GDM1 (cell line): ENCODE measurements around the gene ZNF417.
"Not testable (repeated sequence)": the region's sequence is repeated elsewhere in the genome, so short reads cannot be mapped to it uniquely, and the experiment has no call there.

Experiments used
- DNase-seq: peaks from one replicate; lab custom pipeline; 2025; lab: John Stamatoyannopoulos, UW

ZNF417 gene

DNA sequence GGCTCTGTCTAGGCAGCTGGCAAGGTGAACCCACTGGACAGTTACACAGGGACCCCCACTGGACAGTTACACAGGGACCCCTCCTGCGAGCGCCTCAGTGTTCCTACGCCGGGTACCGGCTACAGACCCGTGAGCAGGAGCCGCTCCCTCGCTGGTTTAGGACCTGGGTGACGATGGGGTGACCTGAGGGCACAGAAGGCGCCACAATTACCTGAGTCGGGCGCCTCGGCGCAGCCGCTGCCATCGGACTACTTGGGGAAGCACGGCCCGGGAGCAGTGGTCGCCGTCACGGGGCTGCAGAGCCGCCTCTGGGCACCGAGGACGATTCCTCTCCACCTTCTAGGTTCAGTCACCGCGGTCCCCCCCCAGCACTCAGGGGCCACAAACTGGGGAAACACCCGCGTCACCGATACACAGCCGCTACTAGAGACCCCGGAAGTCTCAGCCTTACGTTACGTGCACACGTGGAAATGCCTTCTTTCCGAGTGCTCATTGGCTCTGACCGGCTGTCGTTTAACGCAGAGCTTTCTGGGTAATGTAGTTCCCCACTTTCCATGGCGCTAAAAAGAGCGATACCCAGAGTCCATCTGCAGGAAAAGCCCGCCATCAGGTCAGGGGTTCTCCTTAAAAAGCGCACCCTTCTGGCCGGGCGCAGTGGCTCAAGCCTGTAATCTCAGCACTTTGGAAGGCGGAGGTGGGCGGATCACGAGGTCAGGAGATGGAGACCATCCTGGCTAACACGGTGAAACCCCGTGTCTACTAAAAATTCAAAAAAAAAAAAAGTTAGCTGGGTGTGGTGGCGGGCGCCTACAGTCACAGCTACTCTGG lies at the start of gene ZNF417:
Gene ZNF417 (minus strand): TSS at position 425 of the 828 bp plus-strand sequence. CDS start 181 bp downstream, at position 244.
- peak; percentile 85 for DNase-seq

DNA sequence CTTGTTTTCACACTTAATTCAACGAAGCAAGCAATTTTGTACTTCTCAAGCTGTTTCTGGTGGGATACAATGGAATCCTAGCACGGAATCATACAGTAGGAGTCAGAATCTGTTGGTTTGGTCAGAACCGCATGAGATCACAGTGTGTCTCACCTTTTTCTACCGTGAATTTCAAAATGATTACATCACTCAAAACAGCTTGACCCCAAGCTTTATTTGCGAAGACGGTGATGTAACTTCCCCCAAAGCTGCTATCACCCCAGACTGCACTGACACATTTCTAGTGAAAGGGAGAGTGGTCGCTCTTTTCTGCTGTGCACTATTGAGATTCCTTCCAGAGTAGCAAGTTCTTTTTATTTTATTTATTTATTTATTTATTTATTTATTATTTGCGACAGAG lies 48.4 kb upstream of the ZNF417 start:
- no peak for DNase-seq

GRCh38 chr19:57961785-57962184 lies 45.4 kb upstream of the ZNF417 start:
- no peak for DNase-seq

DNA sequence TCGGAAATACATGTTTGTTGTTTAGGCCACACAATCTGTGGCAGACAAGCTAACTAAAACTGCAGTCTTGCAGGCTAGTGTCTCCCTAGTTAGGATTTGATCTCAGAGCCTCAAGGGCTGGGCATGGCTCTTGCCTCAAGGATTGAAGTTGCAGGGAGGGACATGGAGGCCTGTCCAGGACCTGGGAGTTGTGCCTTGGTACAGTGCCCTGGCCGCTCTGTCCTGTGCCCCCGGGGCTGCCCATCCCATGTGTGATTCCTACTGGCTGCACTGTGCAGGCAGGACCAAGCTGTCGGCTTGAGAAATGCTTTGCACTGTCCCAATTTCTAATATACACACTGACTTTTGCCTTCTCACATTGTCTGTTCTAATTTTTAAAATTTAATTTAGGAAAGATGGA lies 38.6 kb upstream of the ZNF417 start:
- no peak for DNase-seq

- no peak for DNase-seq
Observed at GRCh38 chr19:57949702-57950101, 33.3 kb upstream of the ZNF417 start.

- DNase-seq: no peak
Observed at GRCh38 chr19:57949296-57949695, 32.9 kb upstream of the ZNF417 start.

- peak; percentile 90 for DNase-seq
Observed at GRCh38 chr19:57947419-57948134, 31.2 kb upstream of the ZNF417 start, which contains the start of gene ZNF256. TSS of gene ZNF256 (minus strand) at chr19:57947706. CDS start at chr19:57947474, 232 bp downstream.

- DNase-seq: no peak
Observed at GRCh38 chr19:57947088-57947418, 30.7 kb upstream of the ZNF417 start.

DNA sequence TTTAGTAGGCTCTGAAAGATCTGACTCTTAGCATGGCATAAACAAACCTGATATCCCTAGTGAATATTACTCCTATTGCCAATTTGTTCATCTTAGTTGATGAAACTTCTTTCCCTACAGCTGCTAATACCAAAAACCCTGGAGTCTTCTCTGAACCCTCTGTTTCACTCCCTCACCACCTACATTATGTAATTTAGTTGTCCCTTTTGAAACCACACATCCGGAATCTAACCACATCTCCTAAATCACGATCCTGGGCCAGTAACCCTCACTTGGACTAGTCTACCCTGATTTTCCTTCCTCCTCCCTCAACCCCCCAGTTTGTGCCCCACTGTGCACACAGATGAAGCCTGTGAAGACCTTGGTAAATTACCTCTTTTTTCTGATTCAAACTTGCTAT lies 29.9 kb upstream of the ZNF417 start:
- DNase-seq: no peak

DNA sequence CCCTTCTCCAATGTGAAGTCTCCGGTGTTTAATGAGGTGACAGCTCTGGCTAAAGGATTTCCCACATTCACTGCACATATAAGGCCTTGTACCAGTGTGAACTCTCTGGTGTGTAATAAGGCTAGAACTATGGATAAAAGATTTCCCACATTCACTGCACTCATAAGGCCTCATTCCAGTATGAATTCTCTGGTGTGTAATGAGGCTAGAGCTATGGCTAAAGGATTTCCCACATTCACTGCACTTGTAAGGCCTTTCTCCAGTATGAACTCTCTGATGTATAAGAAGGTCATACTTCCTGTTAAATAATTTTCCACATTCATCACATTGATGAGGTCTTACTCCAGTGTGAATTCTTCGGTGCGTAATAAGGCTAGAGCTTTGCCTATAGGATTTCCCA lies 25.2 kb upstream of the ZNF417 start:
- no peak for DNase-seq

DNA sequence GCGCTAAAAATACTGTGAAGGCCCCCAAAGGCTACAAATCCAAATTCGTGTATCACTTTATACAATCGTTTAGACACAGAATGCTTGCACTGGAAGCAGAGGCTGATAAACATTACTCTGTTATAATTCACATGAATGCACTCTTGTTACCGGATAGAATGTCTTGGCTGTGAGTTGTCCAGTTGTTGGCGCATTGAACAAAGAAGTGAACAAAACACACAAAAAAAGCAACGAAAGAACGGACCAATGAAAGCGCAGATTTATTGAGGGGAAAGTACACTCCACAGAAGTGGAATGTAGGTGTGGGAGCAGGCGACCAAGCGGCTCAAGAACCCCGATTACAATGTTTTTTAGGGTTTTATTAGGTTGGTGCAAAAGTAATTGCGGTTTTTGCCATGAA lies 19.3 kb upstream of the ZNF417 start:
- DNase-seq: no peak

DNA sequence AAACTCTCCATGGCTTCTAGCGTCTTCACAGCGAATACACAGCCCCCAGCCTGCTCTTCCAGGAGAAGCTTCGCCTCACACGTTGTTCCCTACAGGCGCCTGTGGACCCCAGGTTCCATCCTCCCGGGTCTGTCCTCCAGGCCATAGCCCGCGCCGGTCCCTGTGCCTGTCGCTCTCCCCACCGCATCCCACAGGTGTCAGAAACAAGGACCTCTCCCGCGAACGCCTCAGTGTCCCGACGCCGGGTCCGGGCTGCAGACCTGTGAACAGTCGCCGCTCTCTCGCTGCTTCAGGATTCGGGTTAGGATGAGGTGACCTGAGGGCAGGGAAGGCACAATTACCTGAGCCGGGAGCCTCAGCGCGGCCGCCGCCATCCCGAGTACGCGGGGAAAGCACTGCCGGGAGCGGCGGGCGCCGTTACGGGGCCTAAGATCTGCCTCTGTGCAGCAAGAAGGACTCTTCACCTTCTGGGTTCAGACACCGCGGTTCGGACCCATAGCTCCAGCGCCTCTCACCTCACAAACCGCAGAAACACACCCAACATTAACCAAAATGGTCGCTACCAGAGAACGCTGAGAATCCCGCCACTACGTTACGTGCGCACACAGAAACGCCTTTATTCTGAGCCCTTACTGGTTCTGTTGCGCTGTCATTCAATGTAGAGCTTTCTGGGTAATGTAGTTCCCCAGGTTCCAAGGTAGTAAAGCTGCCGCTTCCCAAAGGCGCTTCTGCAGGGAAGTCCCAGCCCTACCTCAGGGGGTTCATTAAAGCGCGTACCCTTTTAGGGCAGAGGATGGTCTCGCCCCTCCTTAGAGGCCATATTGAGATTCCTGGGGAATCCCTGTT lies 18.7 kb upstream of the ZNF417 start, which contains the start of gene ZNF418:
Gene ZNF418 (minus strand): TSS at position 583 of the 846 bp plus-strand sequence. CDS start 1,580 bp downstream, outside the sequence.
- DNase-seq: no peak

DNA sequence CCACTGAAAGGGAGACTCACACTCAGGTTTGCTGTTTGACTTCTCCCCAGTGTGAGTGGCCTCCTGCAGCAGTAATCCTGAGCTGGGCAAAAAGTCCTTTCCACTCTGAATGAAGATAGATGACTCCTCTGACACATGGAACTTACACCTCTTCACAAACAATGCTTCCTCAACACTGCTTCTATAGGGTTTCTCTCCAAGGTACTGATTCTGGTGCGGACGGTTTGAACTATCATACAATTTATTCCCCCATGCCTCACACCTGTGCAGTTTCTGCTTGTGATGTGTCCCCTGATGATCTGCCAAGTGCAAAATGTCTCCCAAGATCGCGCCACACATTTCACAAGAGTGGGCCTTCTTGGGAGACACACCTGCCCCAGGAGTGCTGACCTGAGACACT lies 11.2 kb upstream of the ZNF417 start:
- DNase-seq: no peak

GRCh38 chr19:57914531-57914930 lies 1.9 kb downstream of the ZNF417 start:
- DNase-seq: no peak

- DNase-seq: no peak
Observed at GRCh38 chr19:57907394-57907793, 9.0 kb downstream of the ZNF417 start.

GRCh38 chr19:57905258-57905657 lies 11.1 kb downstream of the ZNF417 start:
- DNase-seq: no peak

- DNase-seq: no peak
Observed at GRCh38 chr19:57903618-57904184, 12.7 kb downstream of the ZNF417 start.

- DNase-seq: no peak
Observed at GRCh38 chr19:57900311-57900710, 16.1 kb downstream of the ZNF417 start.

DNA sequence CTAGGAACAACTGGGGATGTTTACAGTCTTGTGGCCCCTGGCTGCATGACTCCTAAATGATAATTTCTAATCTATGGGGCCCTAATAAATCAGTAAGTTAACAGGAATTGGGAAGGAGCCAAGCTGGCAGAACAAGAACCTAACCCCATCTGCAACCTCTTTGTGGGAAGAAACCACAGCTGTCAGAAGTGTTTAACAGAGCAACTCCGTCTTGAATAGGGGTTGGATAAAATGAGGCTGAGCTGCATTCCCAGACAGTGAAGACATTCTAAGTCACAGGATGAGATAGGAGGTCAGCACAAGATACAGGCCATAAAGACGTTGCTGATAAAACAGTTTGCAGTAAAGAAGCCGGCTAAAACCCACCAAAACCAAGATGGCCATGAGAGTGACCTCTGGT lies 25.7 kb downstream of the ZNF417 start:
- DNase-seq: not testable (repeated sequence)

DNA sequence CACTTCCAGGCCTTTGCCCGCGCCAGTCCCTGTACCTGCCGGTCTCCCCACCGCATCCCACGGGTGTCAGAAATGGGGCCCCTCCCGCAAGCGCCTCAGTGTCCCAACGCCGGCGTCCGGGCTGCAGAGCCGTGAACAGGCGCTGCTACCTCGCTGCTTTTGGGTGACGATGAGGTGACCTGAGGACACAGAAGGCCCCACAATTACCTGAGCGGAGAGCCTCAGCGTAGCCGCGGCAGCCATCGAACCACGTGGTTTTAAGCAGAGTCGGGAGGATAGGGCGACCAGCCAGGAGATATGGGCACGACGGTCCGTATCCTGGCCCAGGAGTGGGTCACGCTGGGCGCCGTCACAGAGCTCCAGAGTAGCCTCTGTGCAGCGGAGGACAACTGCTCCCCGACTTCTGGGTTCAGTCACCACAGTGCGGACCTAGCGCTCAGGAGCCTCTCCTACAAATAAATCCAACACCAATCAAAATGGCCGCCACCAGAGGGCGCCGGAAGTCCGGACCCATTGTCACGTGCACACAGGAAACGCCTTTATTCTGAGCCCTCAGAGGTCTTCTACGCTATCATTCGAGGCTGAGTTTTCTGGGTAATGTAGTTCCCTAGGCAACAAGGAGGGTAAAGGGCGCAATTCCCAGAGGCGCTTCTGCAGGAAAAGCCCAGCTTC lies 27.7 kb downstream of the ZNF417 start, which contains the start of gene ZNF814:
Gene ZNF814 (minus strand): TSS at position 478 of the 672 bp plus-strand sequence. CDS start 235 bp downstream, at position 243.
- no peak for DNase-seq

DNA sequence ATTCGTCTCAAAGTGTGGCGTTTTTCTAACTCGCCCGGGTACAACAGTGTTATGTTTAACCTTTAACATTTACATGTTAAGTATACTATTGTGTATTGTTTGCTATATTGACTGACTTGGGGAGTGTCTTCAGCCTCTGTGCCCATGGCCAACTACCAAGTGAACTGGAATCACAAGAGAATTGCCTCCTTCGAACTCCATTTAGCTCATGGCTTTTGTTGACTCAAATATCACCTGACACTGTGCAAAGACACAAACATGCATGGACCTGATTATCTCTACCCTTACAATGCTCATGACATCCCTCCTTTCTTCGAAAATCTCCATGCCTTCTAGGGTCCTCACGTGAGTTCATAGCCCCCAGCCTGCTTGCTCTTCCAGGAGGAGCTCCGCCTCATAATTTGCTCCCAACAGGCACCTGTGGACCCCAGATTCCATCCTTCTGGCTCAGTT lies 28.3 kb downstream of the ZNF417 start:
- DNase-seq: no peak
